H1 (cell line): ENCODE data around the gene CHSY1. TPM values are rescaled to one million over a fixed set of nuclear protein-coding genes. Genes with fewer than 3 reads are reported as not detected.
A peak's percentile ranks its signal among the peaks of the same experiment; 100 is the strongest.

ENCODE experiments used
- CTCF ChIA-PET: fragments of 300-600 bp; sonication (Branson Sonifier 250); formaldehyde crosslinking; loops from one replicate; lab custom pipeline; 2021; ENCODE audit not compliant: partially characterized antibody; lab: Charles Lee
- POLR2A ChIA-PET: fragments of 300-600 bp; sonication (Branson Sonifier 250); formaldehyde crosslinking; loops from one replicate; lab custom pipeline; 2021; ENCODE audit warnings: inconsistent platforms; ENCODE audit not compliant: partially characterized antibody; lab: Charles Lee
- DNase-seq, 2 experiments: peaks; one replicate each; pipeline versions ENCODE4 v3.0.0 to v3.0.0-alpha.2; 2010 to 2022; ENCODE audit warnings: low spot score in 2 of 2, low read depth in 1 of 2, mixed read lengths in 1 of 2
- FAIRE-seq: peaks from 2 replicates; lab custom pipeline; 2011; peaks lifted over from hg19 to GRCh38; lab: Jason Lieb, UNC
- H2AFZ ChIP-seq: 2 replicates; pipeline ENCODE4 v1.8.1; 2012; ENCODE audit warnings: low read length, inconsistent platforms
- H2AK5ac ChIP-seq: 2 replicates; pipeline ENCODE4 v1.6.1; 2013; ENCODE audit warnings: low read depth, low read length
- H2BK120ac ChIP-seq: replicated peaks from 2 replicates; pipeline ENCODE3; 2013; ENCODE audit warnings: low read depth, low read length, inconsistent platforms
- H2BK12ac ChIP-seq: 2 replicates; pipeline ENCODE4 v1.6.1; 2013; ENCODE audit warnings: low read depth, low read length
- H2BK15ac ChIP-seq: 2 replicates; pipeline ENCODE4 v1.6.1; 2013; ENCODE audit warnings: low read length
- H2BK20ac ChIP-seq: 2 replicates; pipeline ENCODE4 v1.6.1; 2013; ENCODE audit warnings: low read length
- H2BK5ac ChIP-seq: 2 replicates; pipeline ENCODE4 v1.6.1; 2013; ENCODE audit warnings: low read depth, low read length
- H3K14ac ChIP-seq: 2 replicates; pipeline ENCODE4 v1.6.1; 2013; ENCODE audit warnings: inconsistent platforms; ENCODE audit not compliant: insufficient read length
- H3K18ac ChIP-seq: 2 replicates; pipeline ENCODE4 v1.6.1; 2013; ENCODE audit warnings: low read length; ENCODE audit errors: extremely low read depth
- H3K23ac ChIP-seq: 2 replicates; pipeline ENCODE4 v1.6.1; 2013; ENCODE audit warnings: inconsistent platforms; ENCODE audit not compliant: insufficient read length
- H3K23me2 ChIP-seq: 2 replicates; pipeline ENCODE4 v1.6.1; 2013; ENCODE audit warnings: low read depth, low read length
- H3K27ac ChIP-seq: 2 replicates; pipeline ENCODE4 v1.6.1; 2011; ENCODE audit warnings: low read depth, low read length, inconsistent platforms
- H3K27me3 ChIP-seq, 4 experiments: replicated peaks in 1 of 4; 1 replicate in 1 of 4; 2 replicates in 3 of 4; pipeline versions ENCODE4 v1.6.1 to v1.8.1; 2011 to 2013; ENCODE audit warnings: low read length in 3 of 4, mild to moderate bottlenecking in 3 of 4, inconsistent platforms in 2 of 4, mixed read lengths in 2 of 4, moderate library complexity in 1 of 4; ENCODE audit not compliant: control insufficient read depth in 3 of 4, insufficient read depth in 3 of 4; ENCODE audit errors: extremely low read depth in 1 of 4
- H3K36me3 ChIP-seq, 4 experiments: 2 replicates each; pipeline versions ENCODE4 v1.6.1 to v1.8.1; 2011 to 2013; ENCODE audit warnings: mild to moderate bottlenecking in 4 of 4, low read length in 3 of 4, moderate library complexity in 2 of 4, control low read depth in 1 of 4, inconsistent platforms in 1 of 4; ENCODE audit not compliant: insufficient read depth in 4 of 4, control insufficient read depth in 2 of 4
- H3K4ac ChIP-seq: replicated peaks from 2 replicates; pipeline ENCODE3; 2013; ENCODE audit warnings: low read length, low read depth, mixed read lengths, inconsistent platforms; ENCODE audit not compliant: insufficient read length
- H3K4me1 ChIP-seq, 4 experiments: replicated peaks in 1 of 4; 1 replicate in 1 of 4; 2 replicates in 3 of 4; pipeline versions ENCODE4 v1.6.1 to v1.8.1; 2011 to 2013; ENCODE audit warnings: low read length in 3 of 4, inconsistent platforms in 2 of 4, mixed read lengths in 1 of 4; ENCODE audit not compliant: insufficient read depth in 4 of 4, control insufficient read depth in 3 of 4
- H3K4me2 ChIP-seq, 2 experiments: 2 replicates each; pipeline versions ENCODE4 v1.6.1 to v1.8.1; 2011 to 2013; ENCODE audit warnings: low read depth in 2 of 2, low read length in 2 of 2, control low read depth in 1 of 2, inconsistent platforms in 1 of 2, mild to moderate bottlenecking in 1 of 2; ENCODE audit not compliant: insufficient read depth in 1 of 2
- H3K4me3 ChIP-seq, 4 experiments: fragments of 200-600, 300-600 bp in 1 of 4; sonication (generic), shearing (Covaris generic), sonication (Bioruptor Twin) in 1 of 4; 2 replicates each; pipeline versions ENCODE4 v1.5.1 to v1.8.1; 2011 to 2016; ENCODE audit warnings: low read length in 4 of 4, low read depth in 3 of 4, control low read depth in 2 of 4, inconsistent platforms in 2 of 4, mild to moderate bottlenecking in 2 of 4, mixed read lengths in 1 of 4, moderate library complexity in 1 of 4; ENCODE audit not compliant: insufficient read depth in 2 of 4; ENCODE audit errors: extremely low read depth in 1 of 4
- H3K56ac ChIP-seq: replicated peaks from 2 replicates; pipeline ENCODE3; 2013; ENCODE audit warnings: low read depth, mild to moderate bottlenecking, mixed read lengths, low read length, inconsistent platforms; ENCODE audit not compliant: insufficient read length
- H3K79me1 ChIP-seq: 2 replicates; pipeline ENCODE4 v1.6.1; 2013; ENCODE audit warnings: low read depth, low read length, control low read depth
- H3K79me2 ChIP-seq, 2 experiments: 2 replicates each; pipeline versions ENCODE4 v1.6.1 to v1.8.1; 2012 to 2013; ENCODE audit warnings: low read length in 2 of 2, mild to moderate bottlenecking in 2 of 2, inconsistent platforms in 1 of 2; ENCODE audit not compliant: insufficient read depth in 2 of 2, control insufficient read depth in 1 of 2
- H3K9ac ChIP-seq, 4 experiments: replicated peaks in 1 of 4; 1 replicate in 1 of 4; 2 replicates in 3 of 4; pipeline versions ENCODE4 v1.6.1 to v1.8.1; 2011 to 2013; ENCODE audit warnings: low read depth in 3 of 4, low read length in 3 of 4, control low read depth in 2 of 4, mild to moderate bottlenecking in 2 of 4, moderate library complexity in 2 of 4, inconsistent platforms in 1 of 4; ENCODE audit errors: extremely low read depth in 1 of 4
- H3K9me3 ChIP-seq, 2 experiments: 2 replicates each; pipeline versions ENCODE4 v1.6.1 to v1.8.1; 2012 to 2013; ENCODE audit warnings: mild to moderate bottlenecking in 2 of 2, moderate library complexity in 2 of 2, control low read depth in 1 of 2, inconsistent platforms in 1 of 2, low read depth in 1 of 2, low read length in 1 of 2, mixed read lengths in 1 of 2; ENCODE audit not compliant: insufficient read depth in 2 of 2
- H4K20me1 ChIP-seq, 2 experiments: replicated peaks in 1 of 2; 2 replicates each; pipeline versions ENCODE3 to v1.8.1; 2011 to 2013; ENCODE audit warnings: inconsistent platforms in 2 of 2, low read length in 2 of 2, mild to moderate bottlenecking in 1 of 2; ENCODE audit not compliant: insufficient read depth in 2 of 2, control insufficient read depth in 1 of 2
- H4K5ac ChIP-seq: 2 replicates; pipeline ENCODE4 v1.6.1; 2013; ENCODE audit warnings: low read length, low read depth, mixed read lengths, inconsistent platforms; ENCODE audit not compliant: insufficient read length
- H4K8ac ChIP-seq: 2 replicates; pipeline ENCODE4 v1.8.0; 2013; ENCODE audit warnings: mild to moderate bottlenecking, moderate library complexity, low read length, inconsistent platforms; ENCODE audit not compliant: insufficient read depth; ENCODE audit errors: extremely low read depth
- H4K91ac ChIP-seq: replicated peaks from 2 replicates; pipeline ENCODE3; 2013; ENCODE audit warnings: low read length, mixed read lengths, inconsistent platforms; ENCODE audit not compliant: insufficient read length
- ASH2L ChIP-seq: fragments of 200-600, 300-600 bp; sonication (generic); IDR thresholded peaks from one replicate; pipeline ENCODE4 v1.7.1; 2017; ENCODE audit warnings: low read length
- BACH1 ChIP-seq: IDR thresholded peaks from 2 replicates; pipeline ENCODE4 v1.6.1; 2012; ENCODE audit warnings: low read length, improper control_type of control experiment
- CBX5 ChIP-seq: fragments of 300-800, 300-1000 bp; sonication (generic); IDR thresholded peaks from 2 replicates; pipeline ENCODE4 v1.7.1; 2016; ENCODE audit warnings: antibody characterized with exemption, low read length, low read depth
- E2F6 ChIP-seq: IDR thresholded peaks from 2 replicates; pipeline ENCODE4 v1.6.1; 2012; ENCODE audit warnings: inconsistent platforms
- EP300 ChIP-seq, 2 experiments: IDR thresholded peaks; 1 replicate in 1 of 2; 2 replicates in 1 of 2; pipeline ENCODE4 v1.6.1; 2011 to 2012; ENCODE audit warnings: low read depth in 2 of 2, low read length in 2 of 2, mild to moderate bottlenecking in 2 of 2, borderline replicate concordance in 1 of 2, inconsistent platforms in 1 of 2, moderate library complexity in 1 of 2
- GABPA ChIP-seq: IDR thresholded peaks from 2 replicates; pipeline ENCODE4 v1.6.1; 2011; ENCODE audit warnings: mild to moderate bottlenecking, low read length, moderate library complexity, borderline replicate concordance; ENCODE audit not compliant: insufficient read depth
- POU5F1 ChIP-seq: IDR thresholded peaks from 2 replicates; pipeline ENCODE4 v1.6.1; 2011; ENCODE audit warnings: low read depth, mild to moderate bottlenecking, low read length, moderate library complexity
- RXRA ChIP-seq: IDR thresholded peaks from 2 replicates; pipeline ENCODE4 v1.6.1; 2011; ENCODE audit warnings: low read depth, mild to moderate bottlenecking, low read length, moderate library complexity; ENCODE audit not compliant: insufficient read depth
- SP4 ChIP-seq: IDR thresholded peaks from 2 replicates; pipeline ENCODE4 v1.6.1; 2012; ENCODE audit warnings: low read length, inconsistent platforms
- TAF7 ChIP-seq: optimal IDR thresholded peaks from 2 replicates; pipeline ENCODE3; 2011; ENCODE audit warnings: low read depth, mild to moderate bottlenecking, inconsistent platforms, low read length, moderate library complexity, borderline replicate concordance
- TBP ChIP-seq: IDR thresholded peaks from 2 replicates; pipeline ENCODE4 v1.6.1; 2011; ENCODE audit warnings: low read depth, low read length, improper control_type of control experiment
- WGBS, 2 experiments: shearing (Covaris generic) in 1 of 2; methylation state at CpG; one replicate each; pipeline versions ENCODE4 v1.1.6 to v1.1.7; 2013 to 2015; ENCODE audit warnings: low lambda C conversion rate in 2 of 2, mixed read lengths in 2 of 2, inconsistent platforms in 1 of 2, low coverage in 1 of 2, missing lambda C conversion rate in 1 of 2; ENCODE audit not compliant: insufficient replicate concordance in 2 of 2, insufficient coverage in 1 of 2, insufficient read length in 1 of 2; ENCODE audit errors: extremely low coverage in 1 of 2, missing lambda C conversion rate in 1 of 2; 5-methylcytosine and 5-hydroxymethylcytosine counted together
- polyA plus RNA-seq, 7 experiments: library from polyadenylated mRNA; depleted of rRNA in 3 of 7; stranded (reverse) in 5 of 7; unstranded in 2 of 7; fragments of >200 nt in 5 of 7; fragments of 200-250 nt in 2 of 7; gene quantifications; 1 replicate in 5 of 7; 2 replicates in 1 of 7; 4 replicates in 1 of 7; pipeline versions ENCODE4 v1.2.1 to v1.2.3, GENCODE V29; 2011 to 2013; ENCODE audit warnings: missing spikeins in 2 of 7, mixed read lengths in 2 of 7
- total RNA-seq: library from RNA; stranded (reverse); fragmentation: NEBNext Ultra II Directional; extraction: Animal tissue kit (Norgen Biotek cat#: 25700); gene quantifications from 2 replicates; pipeline ENCODE4 v1.2.1, GENCODE V29; 2021

The CHSY1 gene
- total and polyA plus RNA-seq, 2 of the 8 experiments (the other 6 are each of a cell fraction or from before 2014, with no cell fraction given) = 24.9 to 60.7 TPM

DNA sequence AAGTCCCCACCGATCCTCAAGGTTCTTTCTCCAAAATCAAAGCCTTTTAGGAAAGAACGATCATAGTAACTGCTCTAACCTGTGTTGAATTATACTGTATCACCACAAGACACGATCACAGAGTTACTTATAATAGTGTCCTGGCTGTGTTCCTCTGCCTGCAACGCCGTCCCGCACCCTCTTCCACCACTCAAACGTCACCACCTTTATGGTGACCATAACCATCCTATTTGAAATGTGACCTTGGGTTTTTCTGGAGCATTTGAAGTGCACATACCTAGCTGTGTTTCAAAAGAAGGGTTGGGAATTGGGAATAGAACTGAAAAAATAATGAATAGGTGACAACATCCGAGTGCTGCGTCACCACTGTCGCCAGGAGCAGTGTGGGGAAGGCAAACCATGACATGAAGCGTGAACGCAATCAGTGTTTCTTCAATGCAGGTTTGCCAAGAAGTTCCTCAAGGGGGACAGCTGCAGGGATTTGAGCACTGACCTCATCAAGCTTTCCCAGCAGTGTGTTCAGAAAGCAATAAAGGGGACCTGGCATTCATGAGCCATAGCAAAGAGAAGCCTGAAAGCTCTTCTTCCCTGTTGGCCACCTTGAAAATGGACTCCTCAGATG is 26.2 kb upstream of the CHSY1 start:
- ChIA-PET CTCF (interaction anchor here (0.8 to 3.2 kb wide), 7 partner anchors 8 to 377 kb away, joined by 3 to 21 read pairs (median 4); no protein-coding TSS in a partner anchor), POLR2A (interaction anchor here (0.8 to 1.6 kb wide), 3 partner anchors 10 to 445 kb away, joined by 5 to 9 read pairs (median 6); partner anchors contain the start of gene SNRPA1)
- Histone ChIP-seq H2BK20ac (no peak overlapping the region), H3K4ac (no peak overlapping the region), H3K79me1 (no peaks in the 10 kb centered on the region; the same call in 1 of the 2 replicates), H4K8ac (no peak overlapping the region; the same call in 1 of the 2 replicates), H3K4me3 (peak overlapping the region; percentile 90 to 94 (median 93); a peak in 7 of 8 replicates), H2BK15ac (no peak overlapping the region), H4K5ac (no peak overlapping the region), H3K4me1 (peaks cover 0 to 3% (median 1%) of the 10 kb centered on the region in 4 experiments; a peak in 3 of 7 replicates), H4K91ac (no peak overlapping the region), H2BK12ac (no peak overlapping the region), H3K27ac (no peak overlapping the region), H3K9ac (peak overlapping the region in 2 of 4 experiments; percentile 8 to 49; a peak in 2 of 7 replicates), H3K14ac (no peak overlapping the region), H4K20me1 (peaks cover 0 to 6% of the 10 kb centered on the region in 2 experiments), H3K27me3 (no peaks in the 10 kb centered on the region), H2BK120ac (no peak overlapping the region), H3K18ac (no peak overlapping the region), H2BK5ac (no peak overlapping the region), H3K56ac (no peak overlapping the region), H2AFZ (peak overlapping the region; percentile 65), H2AK5ac (no peak overlapping the region; the same call in 1 of the 2 replicates), H3K23me2 (peaks cover 8% of the 10 kb centered on the region), H3K79me2 (peaks cover 0 to 17% of the 10 kb centered on the region in 2 experiments; a peak in 3 of 4 replicates), H3K4me2 (peak overlapping the region; percentile 98), H3K23ac (no peak overlapping the region), H3K9me3 (no peaks in the 10 kb centered on the region), H3K36me3 (peaks cover 21 to 53% (median 40%) of the 10 kb centered on the region in 4 experiments)
- WGBS, 2 experiments = 84% methylated on average over 12 of the region's 12 CpGs; no CpG with 5 or more reads in 1 of the 2 experiments
- DNase-seq = no peak
- FAIRE-seq = no peak
- TF ChIP-seq TBP (no peak), EP300 (IDR thresholded peaks at IDR 0.05; ENCODE audit: borderline replicate concordance in 1 of 2, low read depth in 2 of 2, low read length in 2 of 2) (no peak), SP4 (no peak), ASH2L (no peak), RXRA (no peak), BACH1 (no peak), POU5F1 (no peak), GABPA (no peak), E2F6 (no peak), TAF7 (no peak), CBX5 (no peak)
